ENCODE measurements around the gene MAST4. TPM values are rescaled to one million over a fixed set of nuclear protein-coding genes. Genes with fewer than 3 reads are reported as not detected.

MAST4 gene
- total RNA-seq, 2 donors from 2014 or later = 11.0 to 11.5 TPM

- Mint-ChIP-seq H3K27me3 (ENCODE audit: insufficient read depth) (peaks cover 63% of the 10 kb centered on the region), H3K4me3 (peak overlapping the region; percentile 68), H3K27ac (no peak overlapping the region), H3K4me1 (peaks cover 12% of the 10 kb centered on the region), H3K9me3 (no peaks in the 10 kb centered on the region), H3K36me3 (ENCODE audit: low read depth) (no peaks in the 10 kb centered on the region)
- peak overlapping the region; percentile 88 for H3K4me3 ChIP-seq (ENCODE audit: low read length)
- no peak overlapping the region for H3K9ac ChIP-seq (ENCODE audit: extremely low read depth, low read length, poor library complexity, severe bottlenecking)
- no peaks in the 10 kb centered on the region for H3K9me3 ChIP-seq (ENCODE audit: control insufficient read depth, low read length)
- peaks cover 60% of the 10 kb centered on the region for H3K27me3 ChIP-seq (ENCODE audit: control insufficient read depth, insufficient read depth, low read length, poor library complexity, severe bottlenecking)
- H3K27ac ChIP-seq (ENCODE audit: low read depth, low read length) = no peak overlapping the region
- no peaks in the 10 kb centered on the region for H3K4me1 ChIP-seq (ENCODE audit: control insufficient read depth, insufficient read depth, low read length)
- TF ChIP-seq CTCF (conservative IDR thresholded peaks at IDR 0.05) = no peak
- 3 to 8% methylated on average over 22 to 35 of the region's 35 CpGs for WGBS, 2 experiments (ENCODE audit: insufficient coverage in 1 of 2, insufficient read length in 1 of 2)
- no peaks in the 10 kb centered on the region for H3K36me3 ChIP-seq (ENCODE audit: control insufficient read depth, insufficient read depth, low read length)
- peak; percentile 77 for DNase-seq
Measured at GRCh38 chr5:66597183-66597757, 1.1 kb downstream of the MAST4 start.

- no peaks in the 10 kb centered on the region for H3K9me3 Mint-ChIP-seq
- Histone ChIP-seq H3K36me3 (ENCODE audit: control insufficient read depth, insufficient read depth, low read length) (no peaks in the 10 kb centered on the region), H3K4me1 (ENCODE audit: control insufficient read depth, insufficient read depth, low read length) (no peaks in the 10 kb centered on the region), H3K9me3 (ENCODE audit: control insufficient read depth, low read length) (no peaks in the 10 kb centered on the region), H3K4me3 (ENCODE audit: low read length) (no peak overlapping the region), H3K9ac (ENCODE audit: extremely low read depth, low read length, poor library complexity, severe bottlenecking) (no peak overlapping the region), H3K27ac (ENCODE audit: low read depth, low read length) (no peak overlapping the region), H3K27me3 (ENCODE audit: control insufficient read depth, insufficient read depth, low read length, poor library complexity, severe bottlenecking) (peaks cover 24% of the 10 kb centered on the region)
- no peak for TF ChIP-seq CTCF (conservative IDR thresholded peaks at IDR 0.05)
- H3K27ac Mint-ChIP-seq = no peak overlapping the region
- H3K27me3 Mint-ChIP-seq (ENCODE audit: insufficient read depth) = peaks cover 32% of the 10 kb centered on the region
- no peaks in the 10 kb centered on the region for H3K36me3 Mint-ChIP-seq (ENCODE audit: low read depth)
- DNase-seq = no peak
- peaks cover 5% of the 10 kb centered on the region for H3K4me1 Mint-ChIP-seq
- H3K4me3 Mint-ChIP-seq = no peak overlapping the region
- WGBS, 2 experiments (ENCODE audit: insufficient coverage in 1 of 2, insufficient read length in 1 of 2) = 89 to 100% methylated on average over 1 of the region's 1 CpG
Measured at GRCh38 chr5:66602621-66603020, 6.4 kb downstream of the MAST4 start.

GRCh38 chr5:66603164-66603563 is 7.0 kb downstream of the MAST4 start:
- H3K27ac Mint-ChIP-seq = no peak overlapping the region
- no peak overlapping the region for H3K9ac ChIP-seq (ENCODE audit: extremely low read depth, low read length, poor library complexity, severe bottlenecking)
- H3K4me3 Mint-ChIP-seq = no peak overlapping the region
- H3K4me1 ChIP-seq (ENCODE audit: control insufficient read depth, insufficient read depth, low read length) = no peaks in the 10 kb centered on the region
- no peak for DNase-seq
- H3K27ac ChIP-seq (ENCODE audit: low read depth, low read length) = no peak overlapping the region
- no peaks in the 10 kb centered on the region for H3K9me3 Mint-ChIP-seq
- TF ChIP-seq CTCF (conservative IDR thresholded peaks at IDR 0.05) = no peak
- H3K4me1 Mint-ChIP-seq = peaks cover 3% of the 10 kb centered on the region
- no peaks in the 10 kb centered on the region for H3K36me3 ChIP-seq (ENCODE audit: control insufficient read depth, insufficient read depth, low read length)
- H3K4me3 ChIP-seq (ENCODE audit: low read length) = no peak overlapping the region
- peaks cover 19% of the 10 kb centered on the region for H3K27me3 ChIP-seq (ENCODE audit: control insufficient read depth, insufficient read depth, low read length, poor library complexity, severe bottlenecking)
- H3K36me3 Mint-ChIP-seq (ENCODE audit: low read depth) = no peaks in the 10 kb centered on the region
- 89% methylated on average over 1 of the region's 1 CpG; no CpG with 5 or more reads in 1 of the 2 experiments for WGBS, 2 experiments (ENCODE audit: insufficient coverage in 1 of 2, insufficient read length in 1 of 2)
- H3K9me3 ChIP-seq (ENCODE audit: control insufficient read depth, low read length) = no peaks in the 10 kb centered on the region
- H3K27me3 Mint-ChIP-seq (ENCODE audit: insufficient read depth) = peaks cover 26% of the 10 kb centered on the region

All from endodermal cell (in vitro differentiated cells).